Epithelial cell of umbilical artery (primary cell): Measurements from ENCODE around the gene ARHGDIG. TPM values are rescaled to one million over a fixed set of nuclear protein-coding genes. Genes with fewer than 3 reads are reported as not detected.

Experiments
- total RNA-seq: library from RNA; depleted of rRNA; stranded (reverse); fragments of >200 nt; gene quantifications from 2 replicates; pipeline ENCODE4 v1.2.3, GENCODE V29; 2014

The ARHGDIG gene
- total RNA-seq = 0.61 and 4.2 TPM in 2 replicates

GRCh38 chr16:280552-280951 lies at the start of gene ARHGDIG:
Gene ARHGDIG, plus strand, starts transcription at chr16:280591. Its CDS starts 90 bp downstream, at chr16:280681.

GRCh38 chr16:234468-235305 lies 45.7 kb upstream of the ARHGDIG start, which contains the start of gene FAM234A:
Gene FAM234A, plus strand, starts transcription at chr16:234821. Its CDS starts 19,593 bp downstream, at chr16:254414.

GRCh38 chr16:275786-276232 lies 4.6 kb upstream of the ARHGDIG start, which contains the start of gene RGS11:
Gene RGS11, minus strand, starts transcription at chr16:275944. Its CDS starts 33 bp downstream, at chr16:275911.

DNA sequence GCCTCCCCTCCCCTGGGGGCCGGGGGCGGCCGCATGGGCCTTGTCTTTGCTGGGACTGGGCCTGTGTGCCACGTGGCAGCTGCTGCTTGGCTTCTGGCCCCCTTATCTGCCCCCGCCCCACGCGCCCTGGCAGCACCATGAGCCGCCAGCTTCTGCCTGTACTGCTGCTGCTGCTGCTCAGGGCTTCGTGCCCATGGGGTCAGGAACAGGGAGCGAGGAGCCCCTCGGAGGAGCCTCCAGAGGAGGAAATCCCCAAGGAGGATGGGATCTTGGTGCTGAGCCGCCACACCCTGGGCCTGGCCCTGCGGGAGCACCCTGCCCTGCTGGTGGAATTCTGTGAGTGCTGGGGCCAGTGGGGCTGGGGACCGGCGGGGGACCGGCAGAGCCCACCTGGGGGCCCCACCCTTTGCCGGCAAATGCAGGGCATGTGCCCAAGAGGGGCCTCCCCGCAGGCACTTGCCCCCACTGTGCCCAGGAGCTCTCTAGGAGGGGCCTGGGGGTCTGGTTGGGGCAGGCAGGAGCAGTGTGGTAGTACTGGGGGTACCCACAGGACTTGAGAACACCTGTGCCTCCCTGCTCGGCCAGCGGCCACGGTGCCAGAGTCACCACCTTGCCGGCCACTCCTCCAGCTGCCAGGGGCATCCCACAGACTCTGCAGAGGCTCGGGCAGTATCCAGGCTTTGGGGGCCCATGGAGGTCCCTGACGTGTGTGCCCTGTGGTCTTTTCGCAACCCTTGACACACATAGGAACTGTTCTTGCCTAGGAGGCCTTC lies 2.8 kb downstream of the ARHGDIG start, which contains the start of gene PDIA2:
Gene PDIA2 (plus strand): TSS at position 132 of the 773 bp plus-strand sequence. CDS start 6 bp downstream, at position 138.

Other genes with a start within 250 kb of the ARHGDIG start
- 8.2 and 10.4 TPM in 2 replicates for gene POLR3K, start 227.0 kb upstream of the ARHGDIG start, total RNA-seq
- gene SNRNP25, start 226.8 kb upstream of the ARHGDIG start, total RNA-seq = 37.0 and 46.4 TPM in 2 replicates
- 16.6 and 19.5 TPM in 2 replicates for gene RHBDF1, start 208.0 kb upstream of the ARHGDIG start, total RNA-seq
- 133 and 217 TPM in 2 replicates for gene MPG, start 202.4 kb upstream of the ARHGDIG start, total RNA-seq
- gene NPRL3, start 141.9 kb upstream of the ARHGDIG start, total RNA-seq = 5.6 and 5.8 TPM in 2 replicates
- not detected in 2 replicates for gene HBZ, start 127.9 kb upstream of the ARHGDIG start, total RNA-seq
- not detected in 2 replicates for gene HBM, start 114.6 kb upstream of the ARHGDIG start, total RNA-seq
- not detected in 2 replicates for gene HBA2, start 107.7 kb upstream of the ARHGDIG start, total RNA-seq
- not detected in 2 replicates for gene HBA1, start 103.9 kb upstream of the ARHGDIG start, total RNA-seq
- gene HBQ1, start 100.1 kb upstream of the ARHGDIG start, total RNA-seq = 0.61 and 3.9 TPM in 2 replicates
- gene LUC7L, start 51.1 kb upstream of the ARHGDIG start, total RNA-seq = 36.7 and 48.8 TPM in 2 replicates
- 46.1 and 58.7 TPM in 2 replicates for gene FAM234A, start 45.8 kb upstream of the ARHGDIG start, total RNA-seq
- gene RGS11, start 4.6 kb upstream of the ARHGDIG start, total RNA-seq = 0.97 and 1.5 TPM in 2 replicates
- not detected in 2 replicates for gene PDIA2, start 2.6 kb downstream of the ARHGDIG start, total RNA-seq
- gene AXIN1, start 72.1 kb downstream of the ARHGDIG start, total RNA-seq = 18.8 and 22.9 TPM in 2 replicates
- gene MRPL28, start 89.9 kb downstream of the ARHGDIG start, total RNA-seq = 111 and 136 TPM in 2 replicates
- gene PGAP6, start 101.4 kb downstream of the ARHGDIG start, total RNA-seq = 78.0 and 93.9 TPM in 2 replicates
- 76.4 and 117 TPM in 2 replicates for gene NME4, start 116.6 kb downstream of the ARHGDIG start, total RNA-seq
- 9.0 and 17.5 TPM in 2 replicates for gene DECR2, start 121.3 kb downstream of the ARHGDIG start, total RNA-seq
- 23.4 and 24.8 TPM in 2 replicates for gene RAB11FIP3, start 145.1 kb downstream of the ARHGDIG start, total RNA-seq
- 30.2 and 41.9 TPM in 2 replicates for gene CAPN15, start 247.1 kb downstream of the ARHGDIG start, total RNA-seq